Sigmoid colon (tissue), 7 donors: ENCODE results near the gene FCRLB. TPM values are rescaled to one million over a fixed set of nuclear protein-coding genes. Genes with fewer than 3 reads are reported as not detected.

ENCODE experiments used
- DNase-seq: peaks from one replicate; pipeline ENCODE4 v3.0.0-alpha.2; 2019
- H3K27ac ChIP-seq, 4 donors: fragments of 200-600 bp; sonication (generic); one replicate each; pipeline ENCODE4 v1.5.1; 2016 to 2019; ENCODE audit warnings: mild to moderate bottlenecking in 1 of 4
- H3K27me3 ChIP-seq, 3 donors: fragments of 200-600 bp; sonication (generic); one replicate each; pipeline ENCODE4 v1.5.1; 2019; ENCODE audit warnings: mild to moderate bottlenecking in 1 of 3
- H3K36me3 ChIP-seq, 4 donors: fragments of 200-600 bp; sonication (generic); one replicate each; pipeline ENCODE4 v1.5.1; 2016 to 2019
- H3K4me1 ChIP-seq, 4 donors: fragments of 200-600 bp; sonication (generic); one replicate each; pipeline ENCODE4 v1.5.1; 2017 to 2019
- H3K4me3 ChIP-seq, 4 donors: fragments of 200-600 bp; sonication (generic); one replicate each; pipeline ENCODE4 v1.5.1; 2017 to 2019; ENCODE audit warnings: mild to moderate bottlenecking in 2 of 4, moderate library complexity in 1 of 4
- H3K9me3 ChIP-seq, 4 donors: fragments of 200-600 bp in 3 of 4; sonication (generic) in 3 of 4; one replicate each; pipeline versions ENCODE4 v1.5.1 to v1.6.1; 2013 to 2019
- EP300 ChIP-seq, 4 donors: sonication (generic); formaldehyde crosslinking; IDR thresholded peaks; one replicate each; pipeline ENCODE4 v1.6.1; 2017; ENCODE audit warnings: antibody characterized with exemption in 4 of 4
- POLR2A ChIP-seq, 2 donors: fragments of 450-650 bp; IDR thresholded peaks; one replicate each; pipeline ENCODE4 v1.6.1; 2016; ENCODE audit warnings: antibody characterized with exemption in 2 of 2, mild to moderate bottlenecking in 2 of 2, moderate library complexity in 2 of 2
- POLR2AphosphoS5 ChIP-seq, 4 donors: sonication (generic); formaldehyde crosslinking; IDR thresholded peaks; one replicate each; pipeline ENCODE4 v1.6.1; 2017; ENCODE audit warnings: antibody characterized with exemption in 4 of 4
- WGBS, 2 donors: extraction: QIAGEN DNeasy Blood & Tissue Kit; methylation state at CpG; one replicate each; pipeline ENCODE4 v1.1.7; 2013; 5-methylcytosine and 5-hydroxymethylcytosine counted together
- intact Hi-C: fragments of 100-400 bp; cut with DNase I; formaldehyde crosslinking; loops from one replicate; pipeline ENCODE4 v1.15.1; 2023
- polyA plus RNA-seq, 3 donors: library from polyadenylated mRNA; stranded (reverse); fragments of 200-250 nt; gene quantifications; one replicate each; pipeline ENCODE4 v1.2.3, GENCODE V29; 2013
- total RNA-seq, 4 donors: library from RNA; depleted of rRNA; stranded (reverse); fragments of >200 nt; gene quantifications; one replicate each; pipeline ENCODE4 v1.1.0, GENCODE V29; 2016
- TF ChIP-seq, protein P1 (sequence below), 4 experiments: fragments of 450-650 bp in 3 of 4; fragments of 200-600 bp in 1 of 4; IDR thresholded peaks; one replicate each; pipeline ENCODE4 v1.5.1; 2016 to 2019; ENCODE audit warnings: antibody characterized with exemption in 4 of 4, mild to moderate bottlenecking in 3 of 4, moderate library complexity in 2 of 4
- donor health status: healthy with polysubstance abuse.
- donor health status: Bipolar disorder and iron deficiency.
- donor health status: healthy.

FCRLB gene
- total and polyA plus RNA-seq, 7 donors = 0.23 to 0.95 (median 0.82) TPM; not detected in 2

DNA sequence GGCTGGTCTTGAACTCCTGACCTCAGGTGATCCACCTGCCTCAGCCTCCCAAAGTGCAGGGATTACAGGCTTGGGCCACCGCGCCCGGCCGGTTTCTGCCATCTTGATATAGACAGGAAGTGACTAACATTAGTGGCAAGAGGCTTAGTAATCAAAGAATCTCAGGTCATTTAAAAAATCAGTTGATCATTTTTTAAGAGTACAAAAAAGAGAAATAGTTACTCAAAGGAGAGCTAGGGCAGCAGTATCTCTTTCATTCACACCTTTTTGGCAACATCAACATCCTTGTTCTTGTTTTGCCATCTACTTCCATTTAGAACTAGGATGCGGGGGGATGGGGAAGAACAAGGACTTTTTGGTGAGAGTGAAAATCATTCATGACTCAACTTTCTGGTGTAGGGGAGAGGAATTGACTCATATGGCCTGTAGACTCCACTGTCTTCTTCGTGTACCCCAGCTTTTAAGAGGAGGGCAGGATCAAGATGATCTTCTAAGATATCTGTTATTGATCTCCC lies 8.8 kb downstream of the FCRLB start:
- 81% methylated on average over 6 of the region's 6 CpGs for WGBS, 2 donors
- no peaks in the 10 kb centered on the region for H3K36me3 ChIP-seq
- intact Hi-C loops = no loop called here
- TF ChIP-seq, protein P1, sequence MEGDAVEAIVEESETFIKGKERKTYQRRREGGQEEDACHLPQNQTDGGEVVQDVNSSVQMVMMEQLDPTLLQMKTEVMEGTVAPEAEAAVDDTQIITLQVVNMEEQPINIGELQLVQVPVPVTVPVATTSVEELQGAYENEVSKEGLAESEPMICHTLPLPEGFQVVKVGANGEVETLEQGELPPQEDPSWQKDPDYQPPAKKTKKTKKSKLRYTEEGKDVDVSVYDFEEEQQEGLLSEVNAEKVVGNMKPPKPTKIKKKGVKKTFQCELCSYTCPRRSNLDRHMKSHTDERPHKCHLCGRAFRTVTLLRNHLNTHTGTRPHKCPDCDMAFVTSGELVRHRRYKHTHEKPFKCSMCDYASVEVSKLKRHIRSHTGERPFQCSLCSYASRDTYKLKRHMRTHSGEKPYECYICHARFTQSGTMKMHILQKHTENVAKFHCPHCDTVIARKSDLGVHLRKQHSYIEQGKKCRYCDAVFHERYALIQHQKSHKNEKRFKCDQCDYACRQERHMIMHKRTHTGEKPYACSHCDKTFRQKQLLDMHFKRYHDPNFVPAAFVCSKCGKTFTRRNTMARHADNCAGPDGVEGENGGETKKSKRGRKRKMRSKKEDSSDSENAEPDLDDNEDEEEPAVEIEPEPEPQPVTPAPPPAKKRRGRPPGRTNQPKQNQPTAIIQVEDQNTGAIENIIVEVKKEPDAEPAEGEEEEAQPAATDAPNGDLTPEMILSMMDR (IDR thresholded peaks at IDR 0.05) = no peak
- TF ChIP-seq POLR2AphosphoS5 (IDR thresholded peaks at IDR 0.05) (no peak), POLR2A (IDR thresholded peaks at IDR 0.05) (no peak), EP300 (IDR thresholded peaks at IDR 0.05) (no peak)
- H3K27me3 ChIP-seq = no peaks in the 10 kb centered on the region
- peaks cover 0 to 16% (median 13%) of the 10 kb centered on the region in 4 donors for H3K4me1 ChIP-seq
- H3K4me3 ChIP-seq = no peak overlapping the region
- H3K9me3 ChIP-seq = no peaks in the 10 kb centered on the region
- H3K27ac ChIP-seq = no peak overlapping the region
- DNase-seq = no peak

DNA sequence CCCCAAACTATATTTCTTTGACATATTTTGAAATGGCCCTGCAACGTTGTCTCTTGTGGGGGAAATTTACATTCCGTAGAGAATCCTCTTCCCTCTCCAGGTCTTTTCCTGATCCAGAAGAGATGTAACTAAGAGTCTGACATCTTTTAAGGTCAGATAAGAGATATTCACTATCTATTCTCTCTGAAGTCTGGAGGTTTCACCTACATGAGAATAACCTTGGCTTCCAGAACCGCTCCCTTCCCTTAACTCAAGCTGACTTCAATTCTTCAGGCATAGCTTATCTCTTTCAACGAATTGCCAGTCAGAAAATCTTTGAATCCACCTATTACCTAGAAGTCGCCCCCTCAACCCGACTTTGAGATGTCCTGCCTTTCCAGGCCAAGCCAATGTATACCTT lies 9.9 kb downstream of the FCRLB start:
- 76 to 81% methylated on average over 6 of the region's 6 CpGs for WGBS, 2 donors
- Histone ChIP-seq H3K4me3 (no peak overlapping the region), H3K4me1 (peaks cover 0 to 6% (median 4%) of the 10 kb centered on the region in 4 donors), H3K36me3 (no peaks in the 10 kb centered on the region), H3K27me3 (no peaks in the 10 kb centered on the region), H3K9me3 (no peaks in the 10 kb centered on the region), H3K27ac (no peak overlapping the region)
- DNase-seq = no peak
- TF ChIP-seq POLR2AphosphoS5 (IDR thresholded peaks at IDR 0.05) (no peak), POLR2A (IDR thresholded peaks at IDR 0.05) (no peak), EP300 (IDR thresholded peaks at IDR 0.05) (no peak)
- TF ChIP-seq, protein P1 (IDR thresholded peaks at IDR 0.05) = no peak
- intact Hi-C loops = no loop called here

DNA sequence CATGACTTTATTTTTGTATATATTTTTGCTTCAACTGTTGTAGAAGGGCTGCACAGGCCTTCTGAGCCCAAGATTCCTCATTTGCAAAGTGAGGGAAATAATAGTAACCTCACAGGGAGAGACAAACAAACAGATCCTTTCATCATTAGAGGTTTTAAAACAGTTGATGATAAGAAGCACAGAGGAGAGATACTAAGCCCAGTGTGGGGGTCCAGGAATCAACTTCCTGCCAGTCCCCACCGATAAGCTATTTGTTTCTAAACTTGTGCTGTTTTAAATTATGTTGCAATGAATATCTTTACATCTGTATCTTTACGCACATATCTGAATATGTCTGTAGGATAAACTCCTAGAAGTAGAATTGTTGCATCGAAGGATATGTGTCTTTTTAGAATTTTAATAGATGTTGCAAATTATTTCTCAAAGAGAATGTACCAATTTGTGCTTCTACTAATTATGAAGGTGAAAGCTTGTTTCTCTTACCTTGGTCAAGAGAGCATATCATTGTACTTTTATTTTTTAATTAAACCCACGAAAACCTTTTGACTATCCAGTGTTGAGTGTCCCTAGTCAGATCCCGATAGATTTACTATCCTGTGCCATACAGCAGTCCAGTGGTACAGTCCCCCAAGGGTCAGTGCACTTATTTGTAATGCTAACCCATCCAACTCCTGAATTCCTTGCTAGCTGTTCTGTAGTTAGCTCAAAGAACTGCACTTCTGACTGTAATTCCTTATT lies 10.8 kb downstream of the FCRLB start:
- WGBS, 2 donors = 81 to 89% methylated on average over 5 of the region's 5 CpGs
- no peak for DNase-seq
- no peak overlapping the region for H3K27ac ChIP-seq
- intact Hi-C loops = no loop called here
- no peak for TF ChIP-seq POLR2AphosphoS5 (IDR thresholded peaks at IDR 0.05)
- TF ChIP-seq, protein P1 (IDR thresholded peaks at IDR 0.05) = no peak
- no peak for TF ChIP-seq POLR2A (IDR thresholded peaks at IDR 0.05)
- no peak for TF ChIP-seq EP300 (IDR thresholded peaks at IDR 0.05)
- H3K9me3 ChIP-seq = no peaks in the 10 kb centered on the region
- no peaks in the 10 kb centered on the region for H3K36me3 ChIP-seq
- no peaks in the 10 kb centered on the region for H3K27me3 ChIP-seq
- H3K4me1 ChIP-seq = peaks cover 0 to 5% (median 4%) of the 10 kb centered on the region in 4 donors
- no peak overlapping the region for H3K4me3 ChIP-seq

DNA sequence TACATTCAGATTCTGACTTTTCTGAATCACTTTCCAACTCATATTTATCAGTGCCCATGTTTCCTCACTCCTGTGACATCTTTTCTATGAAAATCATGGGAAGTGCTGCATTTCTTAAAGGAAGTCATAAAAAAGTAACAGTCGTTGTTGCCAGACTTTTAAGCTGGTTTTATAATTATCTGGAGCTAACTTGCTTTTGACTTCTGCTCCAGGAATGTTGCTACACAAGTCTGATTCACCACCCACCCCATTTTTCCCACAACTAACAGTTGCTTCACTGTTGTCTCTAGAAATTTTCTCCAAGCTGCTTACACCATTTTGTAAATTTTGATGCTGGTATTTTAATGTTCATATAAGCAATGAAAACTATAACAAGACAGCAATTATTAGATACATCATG lies 12.2 kb downstream of the FCRLB start:
- TF ChIP-seq POLR2A (IDR thresholded peaks at IDR 0.05) (no peak), POLR2AphosphoS5 (IDR thresholded peaks at IDR 0.05) (no peak), EP300 (IDR thresholded peaks at IDR 0.05) (no peak)
- TF ChIP-seq, protein P1 (IDR thresholded peaks at IDR 0.05) = no peak
- intact Hi-C loops = no loop called here
- Histone ChIP-seq H3K27me3 (no peaks in the 10 kb centered on the region), H3K9me3 (no peaks in the 10 kb centered on the region), H3K4me3 (no peak overlapping the region), H3K4me1 (no peaks in the 10 kb centered on the region), H3K27ac (no peak overlapping the region), H3K36me3 (no peaks in the 10 kb centered on the region)
- WGBS, 2 donors = 5 to 10% methylated on average over 1 of the region's 1 CpG
- no peak for DNase-seq
